ENCODE measurements around the gene FRAT1.
A peak's percentile ranks its signal among the peaks of the same experiment; 100 is the strongest.
"Not testable (repeated sequence)": the region's sequence is repeated elsewhere in the genome, so short reads cannot be mapped to it uniquely, and the experiment has no call there.

Gene FRAT1, protein sequence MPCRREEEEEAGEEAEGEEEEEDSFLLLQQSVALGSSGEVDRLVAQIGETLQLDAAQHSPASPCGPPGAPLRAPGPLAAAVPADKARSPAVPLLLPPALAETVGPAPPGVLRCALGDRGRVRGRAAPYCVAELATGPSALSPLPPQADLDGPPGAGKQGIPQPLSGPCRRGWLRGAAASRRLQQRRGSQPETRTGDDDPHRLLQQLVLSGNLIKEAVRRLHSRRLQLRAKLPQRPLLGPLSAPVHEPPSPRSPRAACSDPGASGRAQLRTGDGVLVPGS

DNA sequence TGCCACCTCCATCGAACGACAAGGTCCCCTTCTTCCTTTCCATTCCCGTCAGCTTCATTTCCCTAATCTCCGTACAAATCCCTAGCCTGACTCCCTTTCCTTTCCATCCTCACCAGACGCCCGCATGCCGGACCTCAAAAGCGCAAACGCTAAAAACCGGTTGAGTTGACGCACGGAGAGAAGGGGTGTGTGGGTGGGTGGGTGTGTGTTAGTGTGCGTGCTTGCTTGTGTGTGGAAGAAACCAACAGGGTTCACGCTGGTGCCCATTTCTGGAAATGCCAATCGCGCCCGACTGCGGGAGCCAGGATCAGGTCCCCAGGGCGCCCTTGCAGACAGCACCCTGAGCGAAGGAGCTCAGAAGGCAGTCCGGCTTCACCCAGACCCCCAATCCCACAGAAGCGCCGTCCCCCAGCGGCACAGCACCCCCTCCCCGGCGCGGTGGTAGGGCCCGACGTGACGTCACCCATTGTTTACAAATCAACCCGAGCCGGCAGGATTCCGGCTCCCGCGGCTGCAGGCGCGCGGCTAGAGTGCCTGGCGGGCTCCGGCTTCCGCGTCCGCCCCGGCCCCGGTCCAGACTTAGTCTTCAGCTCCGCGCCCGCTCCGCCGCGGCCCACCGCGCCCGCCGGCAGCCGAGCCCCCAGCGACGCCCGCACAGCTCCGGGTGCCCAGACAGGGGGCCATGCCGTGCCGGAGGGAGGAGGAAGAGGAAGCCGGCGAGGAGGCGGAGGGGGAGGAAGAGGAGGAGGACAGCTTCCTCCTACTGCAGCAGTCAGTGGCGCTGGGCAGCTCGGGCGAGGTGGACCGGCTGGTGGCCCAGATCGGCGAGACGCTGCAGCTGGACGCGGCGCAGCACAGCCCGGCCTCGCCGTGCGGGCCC, at the start of gene FRAT1:
Gene FRAT1, plus strand, starts transcription at position 500 of the 880 bp plus-strand sequence. Its CDS starts 183 bp downstream, at position 683.
- peak; percentile 96 for DNase-seq

DNA sequence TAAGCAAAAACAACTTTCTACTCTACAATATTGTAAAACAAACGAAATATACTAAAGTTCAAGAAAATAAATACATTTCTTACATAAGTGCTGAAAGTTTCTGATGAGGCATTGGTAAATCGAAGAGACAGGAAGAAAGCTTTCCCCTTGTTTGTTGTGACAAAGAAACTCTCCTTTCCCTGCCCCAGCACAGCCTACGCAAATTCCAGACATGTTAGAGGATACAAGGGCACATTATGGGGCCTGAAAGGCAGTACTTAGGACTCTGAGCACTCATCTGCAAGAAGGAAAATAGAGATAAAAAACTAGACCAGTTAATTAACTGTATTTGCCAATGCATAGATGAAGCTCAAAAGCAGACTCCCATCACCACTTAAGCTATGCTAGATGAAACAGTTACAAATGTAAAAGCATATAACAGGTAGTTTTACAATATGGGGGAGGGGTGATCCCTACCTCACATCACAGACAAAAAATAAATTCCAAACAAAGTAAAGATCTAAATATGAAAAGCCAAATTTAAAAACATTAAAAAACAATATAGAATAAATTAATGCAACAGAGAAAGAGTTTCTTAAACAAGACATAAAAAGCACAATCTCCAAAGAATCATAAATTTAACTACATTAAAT, 48.4 kb upstream of the FRAT1 start:
- no peak for DNase-seq

DNA sequence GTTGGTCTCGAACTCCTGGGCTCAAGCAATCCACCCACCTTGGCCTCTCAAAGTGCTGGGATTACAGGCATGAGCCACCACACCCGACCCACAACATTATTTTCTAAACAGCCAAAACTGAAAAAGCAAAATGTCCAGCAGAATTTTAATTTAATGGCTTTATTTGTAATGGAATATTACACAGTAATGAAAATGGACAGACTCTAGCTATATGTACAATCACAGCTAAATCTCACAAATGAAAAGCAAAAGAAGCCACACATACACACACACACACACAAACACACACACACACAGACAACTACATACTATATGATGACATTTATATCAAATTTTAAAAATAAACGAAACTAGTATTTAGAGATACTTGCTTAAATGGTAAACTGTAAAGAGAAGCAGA, 45.4 kb upstream of the FRAT1 start:
- DNase-seq = no peak

DNA sequence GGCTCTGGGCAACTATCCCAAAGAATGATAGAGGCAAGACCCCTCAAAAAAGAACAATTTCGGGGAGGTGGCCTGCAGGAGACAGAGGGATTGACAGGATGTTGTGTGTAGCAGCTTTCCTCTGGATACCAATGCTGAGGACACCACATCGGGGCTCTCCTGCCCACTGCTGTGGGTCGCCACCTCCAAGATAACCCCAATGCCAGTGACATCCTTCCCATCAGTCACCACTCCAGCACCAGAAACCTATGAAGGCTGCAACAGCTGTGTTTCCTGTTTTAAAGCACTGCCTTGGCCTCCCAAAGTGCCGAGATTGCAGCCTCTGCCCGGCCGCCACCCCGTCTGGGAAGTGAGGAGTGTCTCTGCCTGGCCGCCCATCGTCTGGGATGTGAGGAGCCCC, 44.2 kb upstream of the FRAT1 start:
- no peak for DNase-seq

DNA sequence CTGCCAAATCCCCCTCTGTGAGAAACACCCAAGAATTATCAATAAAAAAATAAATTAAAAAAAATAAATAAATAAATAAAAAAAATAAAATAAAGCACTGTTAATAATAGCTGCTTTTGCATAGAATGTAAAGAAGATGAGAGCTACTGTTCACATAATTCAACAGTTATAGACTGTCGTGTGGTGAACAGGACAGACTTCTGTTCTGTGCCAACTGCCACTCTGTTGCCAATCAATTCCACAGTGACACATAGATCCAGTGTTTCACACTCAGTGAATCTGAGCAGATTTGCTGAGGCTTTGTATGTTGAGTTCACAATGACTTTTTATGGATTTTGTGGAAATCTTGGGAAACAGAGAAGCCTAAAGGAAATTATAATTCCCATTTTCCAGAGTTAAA, 41.5 kb upstream of the FRAT1 start:
- DNase-seq = no peak

DNA sequence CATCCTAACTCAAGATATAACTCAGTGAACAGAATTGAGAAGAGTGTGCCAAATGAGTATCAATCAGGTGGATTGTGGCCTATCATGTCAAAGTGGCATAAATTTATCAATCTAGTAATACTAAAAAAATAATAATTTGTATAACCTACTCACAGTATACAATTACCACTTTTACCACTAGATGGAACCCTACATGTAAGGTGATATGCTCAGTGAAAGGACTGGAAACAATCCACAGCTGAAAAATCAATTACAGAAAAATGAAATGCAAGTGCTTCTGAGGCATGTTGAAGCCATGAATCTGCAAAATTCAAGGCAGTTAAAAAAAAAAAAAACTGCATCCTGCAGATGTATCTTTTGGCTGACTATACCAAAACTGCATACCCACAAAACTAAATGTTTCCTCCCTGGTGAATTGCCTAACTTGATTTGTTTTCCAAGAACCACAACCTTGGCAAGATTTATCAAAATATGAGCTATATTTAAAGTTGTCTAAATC, 40.5 kb upstream of the FRAT1 start:
- peak; percentile 42 for DNase-seq

DNA sequence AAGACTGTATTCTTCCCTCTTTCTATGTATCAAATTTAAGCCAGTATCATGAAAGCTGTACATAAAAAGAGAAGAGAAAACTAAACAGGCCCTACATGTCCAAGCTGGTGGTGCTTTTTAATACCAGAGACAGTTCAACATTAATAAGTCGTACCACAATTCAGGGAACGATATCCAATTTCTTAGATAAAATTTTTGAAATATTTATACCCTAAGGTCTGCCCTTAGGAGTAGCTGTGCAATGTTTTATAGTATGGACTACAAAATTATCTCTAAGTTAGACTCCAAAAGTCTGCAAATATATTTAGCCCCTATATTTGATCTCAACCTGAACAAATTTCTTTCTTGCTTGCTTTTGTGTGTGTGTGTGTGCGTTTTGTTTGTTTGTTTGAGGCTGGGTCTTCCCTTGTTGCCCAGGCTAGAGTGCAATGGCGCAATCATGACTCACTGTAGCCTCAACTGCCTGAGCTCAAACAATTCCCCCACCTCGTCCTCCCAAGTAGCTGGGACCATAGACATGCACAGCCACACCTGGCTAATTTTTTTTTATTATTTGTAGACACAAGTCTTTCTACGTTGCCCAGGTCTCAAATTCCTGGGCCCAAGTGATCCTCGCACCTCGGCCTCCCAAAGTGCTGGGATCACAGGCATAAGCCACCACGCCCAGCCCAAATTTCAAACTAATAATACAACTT, 39.8 kb upstream of the FRAT1 start:
- DNase-seq = no peak

DNA sequence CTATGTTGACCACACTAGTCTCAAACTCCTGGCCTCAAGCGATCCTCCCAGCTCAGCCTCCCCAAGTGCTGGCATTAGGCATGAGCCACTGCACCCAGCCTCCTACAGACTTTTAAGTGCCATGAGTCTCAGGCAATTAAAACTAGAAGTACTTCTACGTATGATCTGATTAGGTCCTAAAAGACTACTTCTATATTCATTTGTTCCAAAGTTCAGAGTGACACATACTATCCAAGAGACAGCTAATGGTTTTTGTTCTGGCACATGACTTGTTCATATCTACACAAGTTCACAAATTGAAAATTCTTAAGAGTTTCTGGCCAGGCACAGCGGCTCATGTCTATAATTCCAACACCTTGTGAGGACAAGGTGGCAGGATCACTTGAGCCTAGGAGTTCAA, 38.3 kb upstream of the FRAT1 start:
- DNase-seq = no peak

DNA sequence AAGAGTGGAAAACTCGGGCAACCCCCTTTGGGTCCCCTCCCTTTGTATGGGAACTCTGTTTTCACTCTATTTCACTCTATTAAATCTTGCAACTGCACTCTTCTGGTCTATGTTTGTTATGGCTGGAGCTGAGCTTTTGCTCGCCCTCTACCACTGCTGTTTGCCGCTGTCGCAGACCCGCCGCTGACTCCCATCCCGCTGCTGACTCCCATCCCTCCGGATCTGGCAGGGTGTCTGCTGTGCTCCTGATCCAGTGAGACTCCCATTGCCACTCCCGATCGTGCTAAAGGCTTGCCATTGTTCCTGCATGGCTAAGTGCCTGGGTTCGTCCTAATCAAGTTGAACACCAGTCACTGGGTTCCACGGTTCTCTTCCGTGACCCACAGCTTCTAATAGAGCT, 29.0 kb upstream of the FRAT1 start:
- DNase-seq = not testable (repeated sequence)

DNA sequence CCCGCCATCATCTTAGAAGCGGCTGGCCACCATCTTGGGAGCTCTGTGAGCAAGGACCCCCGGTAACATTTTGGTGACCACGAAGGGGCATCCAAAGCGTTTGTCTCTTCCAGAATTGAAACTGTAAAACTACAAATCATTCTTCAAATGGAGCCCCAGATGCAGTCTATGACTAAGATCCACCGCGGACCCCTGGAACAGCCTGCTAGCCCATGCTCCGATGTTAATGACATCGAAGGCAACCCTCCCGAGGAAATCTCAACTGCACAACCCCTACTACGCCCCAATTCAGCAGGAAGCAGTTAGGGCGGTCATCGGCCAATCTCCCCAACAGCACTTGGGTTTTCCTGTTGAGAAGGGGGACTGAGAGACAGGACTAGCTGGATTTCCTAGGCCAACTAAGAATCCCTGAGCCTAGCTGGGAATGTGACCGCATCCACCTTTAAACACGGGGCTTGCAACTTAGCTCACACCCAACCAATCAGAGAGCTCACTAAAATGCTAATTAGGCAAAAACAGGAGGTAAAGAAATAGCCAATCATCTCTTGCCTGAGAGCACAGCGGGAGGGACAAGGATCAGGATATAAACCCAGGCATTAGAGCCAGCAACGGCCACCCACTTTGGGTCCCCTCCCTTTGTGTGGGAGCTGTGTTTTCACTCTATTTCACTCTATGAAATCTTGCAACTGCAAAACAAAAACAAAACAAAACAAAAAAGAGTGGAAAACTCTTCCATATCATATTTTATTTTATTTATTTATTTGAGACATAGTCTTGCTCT, 28.3 kb upstream of the FRAT1 start:
- not testable (repeated sequence) for DNase-seq

DNA sequence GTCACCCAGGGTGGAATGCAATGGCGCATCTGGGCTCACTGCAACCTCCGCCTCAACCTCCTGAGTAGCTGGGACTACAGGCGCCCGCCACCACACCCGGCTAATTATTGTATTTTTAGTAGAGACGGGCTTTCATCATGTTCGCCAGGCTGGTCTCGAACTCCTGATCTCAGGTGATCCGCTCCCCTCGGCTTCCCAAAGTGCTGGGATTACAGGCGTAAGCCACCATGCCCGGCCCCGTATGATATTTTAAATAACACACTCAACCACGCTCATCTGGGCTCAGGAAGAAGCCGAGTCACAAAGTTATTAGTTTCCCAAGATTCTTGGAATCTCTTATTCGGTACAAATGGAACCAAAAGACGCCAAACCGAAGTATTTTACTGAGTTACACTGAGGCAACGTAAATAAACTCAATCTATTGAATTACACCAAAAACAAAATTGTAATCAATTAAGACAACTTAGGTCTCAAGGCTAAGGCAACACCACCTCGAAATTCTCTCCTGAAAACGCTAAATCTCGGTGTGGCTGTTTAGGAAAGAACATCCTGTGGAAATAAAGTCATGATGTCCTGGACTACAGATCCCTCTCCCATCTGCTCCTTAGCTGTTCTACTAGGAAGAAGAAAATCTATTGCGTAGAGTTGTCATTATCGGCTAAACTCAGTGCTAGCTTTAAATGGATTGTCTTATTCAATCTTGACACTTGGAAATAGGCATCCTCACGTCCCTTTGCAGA, 27.5 kb upstream of the FRAT1 start:
- no peak for DNase-seq

DNA sequence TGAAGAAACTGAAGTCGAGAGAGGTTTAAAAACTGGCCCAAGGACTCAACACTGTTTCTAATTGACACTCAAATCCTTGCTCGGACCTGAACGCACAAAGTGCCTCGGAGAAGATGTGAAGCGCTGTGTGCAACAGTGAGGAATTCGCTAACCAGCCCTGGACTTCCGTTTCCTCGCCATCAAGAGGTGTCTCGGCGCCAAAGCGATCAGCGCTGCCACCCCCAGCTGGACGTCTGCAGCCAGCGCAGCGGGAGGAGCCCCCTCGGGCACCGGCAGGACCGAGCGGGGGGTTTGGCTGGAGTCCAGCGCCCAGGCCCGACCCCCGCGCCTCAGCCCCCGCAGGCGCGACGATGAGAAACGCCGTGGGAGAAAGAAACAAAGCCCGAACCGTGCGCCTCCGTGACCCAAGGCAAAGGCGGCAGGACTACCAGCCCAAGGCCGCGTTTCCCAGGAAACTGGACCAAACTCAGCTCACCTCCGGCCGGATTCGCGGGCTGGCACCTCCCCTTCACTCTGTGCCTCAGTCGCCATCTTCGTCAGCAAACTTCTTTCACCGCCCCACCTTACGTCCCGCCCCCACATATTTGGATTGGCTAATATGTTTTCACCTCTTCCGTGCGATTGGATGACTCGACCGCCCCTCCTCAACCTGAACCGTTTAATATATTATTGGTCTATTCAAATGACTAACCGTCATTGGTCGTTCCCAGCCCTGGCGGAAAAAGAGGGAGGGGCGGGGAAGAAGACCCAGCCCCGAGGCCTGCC, 26.8 kb upstream of the FRAT1 start, which contains the start of gene ARHGAP19:
Gene ARHGAP19, minus strand, starts transcription at position 541 of the 765 bp plus-strand sequence. Its CDS starts 10 bp downstream, at position 531.
- peak; percentile 97 for DNase-seq

DNA sequence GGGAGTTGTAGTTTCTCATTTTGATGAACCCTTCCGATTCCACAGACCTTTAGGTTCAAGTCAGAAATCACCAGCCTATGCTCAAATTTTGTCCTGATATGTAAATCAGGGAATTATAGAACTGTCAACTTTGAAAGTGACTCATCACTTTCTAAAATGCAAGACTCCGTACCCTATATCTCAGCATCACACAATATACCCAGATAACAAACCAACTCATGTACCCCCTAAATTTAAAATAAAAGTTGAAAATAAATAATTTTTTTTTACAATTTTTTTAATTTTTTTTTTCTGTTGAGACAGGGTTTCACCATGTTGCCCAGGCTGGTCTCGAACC, 26.2 kb upstream of the FRAT1 start:
- no peak for DNase-seq

DNA sequence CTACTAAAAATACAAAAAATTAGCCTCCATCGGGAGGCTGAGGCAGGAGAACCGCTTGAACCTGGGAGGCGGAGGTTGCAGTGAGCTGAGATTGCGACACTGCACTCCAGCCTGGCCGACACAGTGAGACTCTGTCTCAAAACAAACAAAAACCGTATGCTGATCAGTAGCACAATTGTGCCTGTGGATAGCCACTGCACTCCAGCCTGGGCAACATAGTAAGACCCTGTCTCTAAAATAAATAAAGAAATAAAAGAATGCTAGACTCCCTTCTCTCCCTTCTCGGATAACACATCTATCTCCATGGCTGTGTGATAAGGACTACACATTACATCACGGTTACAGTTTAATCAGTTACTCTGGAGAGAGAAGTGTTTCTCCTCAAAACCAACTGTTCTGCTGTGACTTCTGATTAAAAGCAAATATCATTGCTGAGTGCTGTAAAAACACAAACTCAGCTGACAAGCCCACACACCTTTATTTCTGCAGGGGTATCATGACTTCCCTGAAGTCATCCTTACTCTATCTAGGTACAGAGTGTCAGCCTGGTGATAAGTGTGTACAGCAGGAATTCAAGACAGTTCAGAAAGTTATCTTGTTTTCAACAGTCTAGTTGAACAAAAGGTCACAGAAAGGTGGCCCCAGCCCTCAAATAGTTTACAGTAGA, 21.4 kb upstream of the FRAT1 start:
- DNase-seq = no peak

DNA sequence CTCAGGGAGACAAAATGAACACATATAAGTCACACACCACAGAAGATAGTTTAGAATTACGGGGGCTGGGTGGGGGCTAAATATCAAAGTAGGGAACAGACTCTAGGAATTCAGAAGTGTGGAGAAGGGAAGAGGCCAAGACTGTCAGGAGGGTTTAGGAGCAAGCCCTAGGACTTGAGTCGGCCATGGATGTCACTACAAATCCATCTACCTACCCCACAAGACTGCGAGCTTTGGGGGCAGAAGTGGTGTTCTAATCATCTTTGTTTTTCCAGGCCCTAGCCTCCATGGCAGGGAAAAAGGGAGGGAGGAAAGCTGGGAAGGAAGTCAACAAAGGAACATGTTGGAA, 20.9 kb upstream of the FRAT1 start:
- DNase-seq = no peak

DNA sequence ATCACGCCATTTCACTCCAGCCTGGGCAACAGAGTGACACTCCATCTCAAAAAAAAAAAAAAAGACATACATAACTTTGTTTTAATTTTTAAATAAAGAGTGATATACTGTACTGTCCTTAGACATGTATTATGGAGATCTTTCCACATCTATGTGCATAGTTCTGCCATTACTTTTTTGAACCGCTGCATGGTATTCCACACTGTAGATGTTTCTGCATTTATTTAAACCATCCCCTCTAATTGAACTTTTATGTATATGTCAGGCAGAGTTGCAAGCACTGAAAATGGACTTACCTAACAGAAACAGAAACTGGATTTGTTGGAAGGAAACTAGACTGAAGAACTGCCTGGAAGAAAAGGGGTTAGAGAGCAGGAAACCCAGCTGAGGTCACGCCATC, 18.1 kb upstream of the FRAT1 start:
- no peak for DNase-seq

DNA sequence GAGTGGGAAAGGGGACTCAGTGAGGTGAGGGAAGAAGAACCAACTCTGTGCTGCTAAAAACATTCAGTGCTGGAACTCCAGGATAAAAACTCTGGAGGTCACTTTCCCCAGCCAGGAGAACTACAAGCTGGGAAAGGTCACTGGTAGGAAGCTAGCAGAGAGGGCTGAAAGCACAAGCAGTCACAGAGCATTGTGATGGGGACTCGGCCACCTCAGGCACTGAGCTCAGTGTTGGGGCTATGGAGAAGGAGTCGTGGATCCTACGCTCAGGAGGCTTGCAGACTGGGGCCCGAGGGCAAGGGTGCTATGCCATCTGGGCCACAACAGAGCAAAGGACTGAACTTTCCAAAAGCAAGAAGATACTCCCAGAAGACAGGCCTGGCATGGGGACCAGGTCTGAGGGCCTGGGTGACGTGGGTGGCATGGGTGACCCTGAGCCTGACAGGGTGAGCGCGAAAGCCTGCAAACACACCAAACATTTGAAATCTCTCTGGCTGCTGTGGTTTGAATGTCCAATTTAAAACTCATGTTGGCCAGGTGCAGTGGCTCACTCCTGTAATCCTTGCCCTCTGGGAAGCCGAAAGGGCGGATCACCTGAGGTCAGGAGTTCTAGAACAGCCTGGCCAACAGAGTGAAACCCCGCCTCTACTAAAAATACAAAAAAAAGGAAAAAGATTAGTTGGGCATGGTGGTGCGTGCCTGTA, 16.8 kb upstream of the FRAT1 start:
- DNase-seq = no peak

DNA sequence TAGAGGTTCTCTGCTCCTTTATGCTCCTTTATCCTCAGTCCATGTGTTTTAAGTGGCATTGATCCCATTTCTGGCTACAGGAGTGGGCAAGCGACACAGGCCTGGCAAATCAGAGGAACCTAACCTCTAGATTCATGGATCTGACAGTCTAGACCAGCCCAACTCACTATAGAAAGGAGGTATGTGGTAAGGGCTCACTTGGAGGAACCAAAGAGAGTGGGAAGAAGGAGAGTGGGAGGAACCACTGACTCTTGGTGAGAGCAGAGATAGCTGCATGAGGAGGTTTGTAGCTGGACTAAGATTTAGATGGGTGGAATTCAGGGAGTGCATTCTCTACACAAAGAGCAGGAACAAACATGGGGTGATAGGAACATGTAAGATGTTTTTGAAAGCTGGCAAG, 11.6 kb upstream of the FRAT1 start:
- DNase-seq = no peak

Measured in retina (tissue), 1 donor.